NCI-H1417 treated with DMSO at 0.1 percent for 48 hours (cell line): ENCODE data around the gene TMEM163.
"Not testable (repeated sequence)": the region's sequence is repeated elsewhere in the genome, so short reads cannot be mapped to it uniquely, and the experiment has no call there.

Source experiments
- DNase-seq: peaks from one replicate; lab custom pipeline; 2025; lab: John Stamatoyannopoulos, UW

TMEM163 gene

DNA sequence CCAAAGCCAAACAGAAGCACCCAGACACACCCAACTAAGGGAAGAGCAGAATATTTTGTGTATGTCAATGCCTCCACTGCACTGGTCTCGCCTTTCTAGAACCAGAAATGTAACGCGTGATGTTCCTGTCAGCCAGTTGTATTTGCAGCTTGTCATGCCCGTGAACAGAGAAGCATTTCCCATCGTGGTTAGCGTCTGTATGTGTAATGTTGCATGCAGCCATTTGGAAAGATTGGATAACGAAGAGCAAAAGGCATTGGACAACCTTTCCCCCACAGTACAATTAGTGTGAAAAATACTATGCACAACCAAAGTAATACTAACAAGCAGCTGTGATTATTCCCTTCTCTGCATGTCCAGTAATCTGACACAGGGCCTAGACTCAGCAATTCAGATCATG is 140.5 kb downstream of the TMEM163 start:
- no peak for DNase-seq

- no peak for DNase-seq
Measured at GRCh38 chr2:134576478-134576877, 142.3 kb downstream of the TMEM163 start.

DNA sequence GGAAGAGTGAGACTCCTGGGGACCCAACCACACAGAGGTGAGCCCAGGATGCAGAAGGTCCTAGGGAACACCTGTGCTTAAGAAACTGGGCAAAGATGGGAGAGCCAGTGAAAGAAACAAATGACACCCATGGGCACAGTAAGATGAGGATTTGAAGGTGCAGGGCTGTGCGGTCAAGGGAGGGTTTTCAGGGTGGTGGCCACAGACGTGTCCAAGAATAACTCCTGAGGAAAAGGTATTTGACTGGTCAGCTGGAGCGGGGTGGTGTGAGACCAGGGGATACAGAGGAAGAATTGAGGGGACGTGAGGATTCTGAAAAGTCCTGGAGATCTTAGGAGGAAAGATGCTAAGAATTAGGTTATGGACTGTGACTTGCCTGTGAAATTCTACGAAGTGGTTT is 142.9 kb downstream of the TMEM163 start:
- no peak for DNase-seq

DNA sequence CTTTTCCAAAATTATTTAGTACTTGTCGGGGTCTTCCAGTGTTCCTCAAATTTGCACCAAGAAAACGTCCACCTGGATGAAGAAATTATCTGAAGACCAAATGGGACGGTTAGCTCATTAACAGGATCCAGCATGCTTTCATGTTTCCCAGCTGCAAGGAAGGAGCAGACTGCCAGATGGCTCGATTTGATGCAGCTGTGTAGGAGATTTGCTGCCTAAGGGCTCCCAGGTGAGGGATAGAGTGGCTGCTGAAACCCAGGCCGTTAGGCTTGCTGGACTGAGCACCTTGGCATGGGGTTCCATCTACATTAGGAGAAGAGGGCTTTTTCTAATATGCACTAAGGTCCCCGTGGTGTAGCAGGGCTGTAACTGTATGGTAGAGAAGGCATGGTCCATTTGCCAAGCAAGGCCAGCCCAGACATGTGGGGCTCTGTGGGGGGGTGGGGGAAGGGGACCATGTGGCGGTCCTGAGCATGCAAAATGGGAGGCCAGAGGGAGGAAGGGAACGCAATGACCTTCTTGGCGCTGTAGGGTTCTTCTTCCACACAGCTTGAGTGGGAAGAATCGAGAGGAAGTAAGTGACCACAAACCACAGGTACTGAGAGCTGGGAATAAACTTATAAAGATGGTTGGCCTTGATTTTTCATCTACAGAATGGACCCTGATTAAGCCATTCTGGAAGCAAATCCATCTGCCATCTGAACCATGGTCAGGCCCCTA is 144.0 kb downstream of the TMEM163 start:
- DNase-seq, result no peak

DNA sequence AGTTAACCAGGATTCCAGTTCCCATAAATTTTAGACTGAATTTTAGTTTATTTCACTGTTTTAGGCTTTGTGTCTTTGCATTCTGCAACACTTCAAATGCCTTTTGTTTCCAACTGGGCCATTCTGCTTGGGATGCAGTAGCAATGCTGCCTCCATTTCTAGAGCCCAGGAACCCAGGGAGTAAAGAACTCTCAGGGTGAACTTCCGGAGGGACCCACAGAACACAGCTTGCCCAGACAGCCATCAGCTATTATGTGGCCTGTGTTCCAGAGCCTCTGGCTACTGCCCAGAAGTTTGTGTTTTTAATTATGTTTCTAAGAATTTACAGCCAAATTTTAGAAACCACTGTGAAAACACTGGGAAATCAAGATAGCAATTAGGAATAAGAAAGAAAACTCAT is 145.1 kb downstream of the TMEM163 start:
- no peak for DNase-seq

DNA sequence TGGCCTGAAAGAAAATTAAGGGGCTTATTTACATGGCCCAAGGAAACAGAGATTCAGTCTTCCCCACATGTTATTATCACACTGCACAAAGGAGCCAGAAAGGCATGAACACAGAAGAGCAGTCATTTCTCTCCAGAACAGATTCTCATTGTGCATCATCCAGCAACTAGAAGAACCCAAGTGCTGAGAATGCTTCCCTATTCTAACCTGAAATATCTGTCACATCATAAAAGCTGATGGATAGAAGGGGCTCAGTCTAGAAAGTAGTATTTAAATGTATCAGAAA is 145.8 kb downstream of the TMEM163 start:
- DNase-seq, result no peak

GRCh38 chr2:134572314-134573084 is 146.3 kb downstream of the TMEM163 start:
- DNase-seq, result no peak

DNA sequence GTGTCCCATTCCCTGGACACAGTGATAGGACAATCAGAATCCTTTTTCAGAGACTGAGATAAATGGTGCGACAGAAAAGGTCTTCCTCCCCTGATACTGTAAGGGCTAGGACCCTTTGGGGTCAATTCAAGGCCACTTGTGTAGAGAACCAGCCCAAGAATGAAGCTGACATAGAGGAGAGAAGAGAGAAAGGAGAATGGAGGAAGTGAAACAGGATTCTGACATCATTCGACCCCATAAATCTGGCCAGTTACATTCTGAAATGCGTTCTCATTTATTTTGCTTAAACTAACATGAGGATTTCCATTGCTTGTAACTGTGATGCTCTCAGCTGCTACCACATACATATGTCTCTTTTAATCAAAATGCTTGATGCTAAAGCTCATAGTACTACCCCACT is 148.1 kb downstream of the TMEM163 start:
- no peak for DNase-seq

DNA sequence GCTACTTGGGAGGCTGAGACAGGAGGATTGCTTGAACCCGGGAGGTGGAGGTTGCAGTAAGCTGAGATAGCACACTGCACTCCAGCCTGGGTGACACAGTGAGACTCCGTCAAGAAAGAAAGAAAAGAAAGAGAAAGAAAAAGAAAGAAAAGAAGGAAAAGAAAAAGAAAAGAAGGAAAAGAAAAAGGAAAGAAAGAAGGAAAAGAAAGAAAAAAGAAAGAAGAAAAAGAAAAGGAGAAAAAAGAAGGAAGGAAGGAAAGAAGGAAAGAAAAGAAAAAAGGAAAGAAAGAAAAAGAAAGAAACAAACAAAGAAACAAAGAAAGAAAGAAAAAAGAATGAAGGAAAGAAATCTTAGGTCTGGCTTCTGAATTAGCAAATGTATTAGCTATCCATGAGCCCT is 150.4 kb downstream of the TMEM163 start:
- DNase-seq, result no peak

DNA sequence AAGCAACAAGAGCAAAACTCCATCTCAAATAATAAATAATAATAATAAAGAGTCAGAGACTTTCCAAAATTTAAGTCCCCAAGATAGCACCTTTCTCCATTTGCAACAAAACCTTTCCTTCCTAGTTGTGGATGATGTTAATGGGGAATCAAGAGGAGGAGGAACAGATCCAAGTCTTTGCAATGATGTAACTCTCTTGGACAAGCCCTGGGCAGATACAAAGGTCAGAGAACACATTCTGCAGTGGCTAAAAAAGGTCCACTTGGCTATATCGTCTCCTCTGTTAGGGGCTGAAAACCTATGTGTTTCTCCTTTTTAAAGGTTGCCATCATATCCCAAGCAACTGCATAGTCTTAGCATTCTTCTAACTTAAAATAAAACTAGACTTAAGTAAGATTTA is 151.1 kb downstream of the TMEM163 start:
- no peak for DNase-seq

DNA sequence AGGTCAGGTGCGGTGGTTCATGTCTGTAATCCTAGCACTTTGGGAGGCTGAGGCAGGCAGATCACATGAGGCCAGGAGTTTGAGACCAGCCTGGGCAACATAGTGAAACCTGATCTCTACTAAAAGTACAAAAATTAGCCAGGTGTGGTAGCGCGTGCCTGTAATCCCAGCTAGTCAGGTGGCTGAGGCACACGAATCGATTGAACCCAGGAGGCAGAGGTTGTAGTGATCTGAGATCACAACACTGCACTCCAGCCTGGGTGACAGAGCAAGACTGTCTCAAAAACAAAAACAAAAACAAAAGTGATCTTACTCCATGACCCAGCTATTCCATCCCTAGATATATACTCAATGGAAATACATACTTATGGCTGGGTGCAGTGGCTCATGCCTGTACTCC is 153.8 kb downstream of the TMEM163 start:
- DNase-seq, result not testable (repeated sequence)

GRCh38 chr2:134564549-134564948 is 154.3 kb downstream of the TMEM163 start:
- no peak for DNase-seq

GRCh38 chr2:134558208-134558830 is 160.5 kb downstream of the TMEM163 start:
- peak; percentile 67 for DNase-seq

GRCh38 chr2:134555411-134555810 is 163.4 kb downstream of the TMEM163 start:
- no peak for DNase-seq

DNA sequence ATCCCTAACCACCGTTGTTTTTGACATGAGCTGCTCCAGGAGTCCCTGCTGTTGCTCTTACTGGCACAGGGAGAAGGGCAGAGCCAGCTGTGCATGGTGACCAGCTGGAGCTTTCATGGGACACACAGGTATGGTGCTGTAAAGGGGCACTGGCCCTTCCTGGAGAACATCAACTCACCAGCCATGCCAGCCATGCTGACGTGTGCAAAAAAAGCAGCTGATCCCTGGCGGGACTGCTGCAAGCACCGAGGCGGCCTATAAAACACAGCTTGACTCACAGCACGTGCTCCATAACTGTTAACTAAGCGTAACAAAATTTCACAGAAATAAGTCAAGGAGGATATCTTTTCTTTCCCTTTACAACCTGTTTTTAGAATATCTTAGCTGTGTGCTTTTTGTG is 165.1 kb downstream of the TMEM163 start:
- no peak for DNase-seq

DNA sequence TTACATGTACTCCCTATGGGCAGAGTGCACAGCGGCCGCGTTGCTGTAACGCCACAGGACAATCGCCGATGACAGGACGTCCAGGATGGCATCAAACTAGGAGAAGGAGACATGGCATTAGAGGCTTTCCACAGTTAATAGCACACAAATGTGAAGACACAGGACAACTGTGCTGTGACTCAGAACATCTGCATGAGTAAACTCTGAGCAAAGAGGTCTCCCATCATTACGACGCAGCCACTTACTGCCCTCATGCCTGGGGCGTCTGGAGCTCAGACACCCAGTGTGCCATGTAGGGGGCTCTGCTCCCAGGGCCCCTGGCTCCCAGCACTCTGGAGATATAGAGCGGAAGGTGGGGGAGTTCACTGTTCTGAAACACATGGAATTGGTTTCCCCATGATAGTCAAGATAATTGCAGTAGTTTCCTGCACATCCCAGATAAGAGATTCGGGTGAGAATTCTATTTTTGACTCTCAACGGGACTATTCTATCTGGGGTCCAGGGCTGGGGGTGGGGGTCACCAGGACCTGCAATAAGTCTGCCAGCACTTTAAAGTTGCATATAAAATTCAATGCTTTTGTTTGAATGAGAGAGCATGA is 168.1 kb downstream of the TMEM163 start:
- no peak for DNase-seq

DNA sequence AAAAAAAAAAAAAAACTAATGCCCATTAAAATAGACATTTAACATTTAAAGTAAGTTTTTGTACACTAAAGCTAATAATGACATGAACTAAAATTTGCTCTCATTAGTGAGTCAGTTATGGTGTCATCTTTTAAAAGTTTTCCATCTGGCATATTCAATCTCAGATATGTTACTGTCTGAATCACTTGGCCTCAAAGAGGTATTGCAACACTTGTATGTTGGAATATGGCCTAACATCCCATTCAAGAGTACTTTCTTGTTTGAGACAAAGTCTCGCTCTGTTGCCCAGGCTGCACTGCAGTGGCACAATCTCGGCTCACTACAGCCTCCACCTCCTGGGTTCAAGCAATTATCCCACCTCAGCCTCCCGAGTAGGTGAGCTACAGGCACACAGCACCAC is 169.7 kb downstream of the TMEM163 start:
- no peak for DNase-seq

- DNase-seq, result no peak
Measured at GRCh38 chr2:134540990-134541389, 177.8 kb downstream of the TMEM163 start.

- DNase-seq, result no peak
Measured at GRCh38 chr2:134539981-134540380, 178.8 kb downstream of the TMEM163 start.

DNA sequence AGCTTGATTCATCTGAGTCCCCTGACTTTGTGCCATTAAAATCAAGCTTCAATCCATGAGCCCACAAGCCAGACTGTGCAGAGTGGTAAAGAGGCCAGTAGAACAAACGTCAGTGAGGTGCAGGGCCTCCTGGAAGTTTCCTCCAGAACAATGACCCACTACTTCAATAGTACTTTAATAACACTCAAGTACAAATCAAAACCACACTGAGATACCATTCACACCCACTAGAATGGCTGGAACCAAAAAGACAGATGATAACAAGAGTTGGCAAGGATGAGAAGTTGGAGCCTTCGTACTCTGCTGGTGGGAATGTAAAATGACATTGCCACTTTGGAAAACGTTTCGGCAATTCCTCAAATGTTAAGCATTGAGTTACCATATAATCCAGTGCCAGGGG is 181.1 kb downstream of the TMEM163 start:
- no peak for DNase-seq

- no peak for DNase-seq
Measured at GRCh38 chr2:134537121-134537520, 181.7 kb downstream of the TMEM163 start.

DNA sequence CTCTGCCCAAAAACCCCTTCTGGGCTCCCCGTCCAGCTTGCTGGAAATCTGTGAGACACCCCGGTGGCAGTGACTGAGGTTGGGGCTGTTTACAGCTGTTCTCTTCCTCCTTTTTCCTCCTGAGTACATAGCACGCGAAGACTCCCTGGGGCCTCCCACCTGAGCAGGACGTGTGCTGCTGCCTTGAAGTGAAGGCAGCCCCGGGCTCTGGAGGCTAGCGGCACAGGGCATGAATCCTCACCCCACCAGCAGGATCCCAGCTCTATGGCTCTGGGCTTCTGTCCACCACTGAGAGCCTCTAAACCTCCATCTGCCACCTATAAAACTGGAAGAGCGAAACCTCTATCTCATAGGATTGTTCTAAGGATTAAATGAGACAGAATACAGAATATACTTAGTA is 182.5 kb downstream of the TMEM163 start:
- DNase-seq, result no peak

DNA sequence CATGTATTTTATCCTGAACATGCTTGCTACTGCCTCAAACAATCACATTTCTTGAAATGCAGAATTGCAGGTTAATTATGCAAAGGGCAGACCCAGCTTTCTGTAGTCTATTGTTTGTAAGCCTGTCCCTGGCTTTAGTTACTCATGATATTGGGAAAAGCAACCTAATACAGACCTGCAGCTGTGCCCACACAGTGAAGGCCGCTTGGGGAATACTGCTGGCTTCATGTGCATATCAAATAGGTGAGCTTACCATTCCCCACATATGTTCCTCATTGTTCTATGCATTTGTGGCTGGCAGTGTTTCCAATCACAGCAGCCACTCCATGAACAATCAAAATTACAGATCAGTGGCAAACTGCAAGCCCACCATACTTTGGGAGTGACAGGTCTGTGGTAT is 186.3 kb downstream of the TMEM163 start:
- no peak for DNase-seq
